HG03439 (cell line): ENCODE measurements around the gene STEAP1B.
A peak's percentile ranks its signal among the peaks of the same experiment; 100 is the strongest.
"Not testable (repeated sequence)": the region's sequence is repeated elsewhere in the genome, so short reads cannot be mapped to it uniquely, and the experiment has no call there.

Experiments used
- ATAC-seq: cut with Tn5 transposase; IDR thresholded peaks from one replicate; pipeline ENCODE4 v1.9.1; 2021; ENCODE audit warnings: mild to moderate bottlenecking, moderate library complexity; ENCODE audit not compliant: unreplicated experiment

The STEAP1B gene

GRCh38 chr7:22499888-22500689 is at the start of gene STEAP1B:
Gene STEAP1B, minus strand, starts transcription at chr7:22500188. Its CDS starts 5,333 bp downstream, at chr7:22494855.
- peak; percentile 94 for ATAC-seq

- ATAC-seq = no peak
These were observed 49.1 kb upstream of the STEAP1B start for GRCh38 chr7:22549051-22549450.

- ATAC-seq = no peak
These were observed 48.3 kb upstream of the STEAP1B start for GRCh38 chr7:22548313-22548712.

- no peak for ATAC-seq
These were observed 46.8 kb upstream of the STEAP1B start for GRCh38 chr7:22546769-22547168.

- no peak for ATAC-seq
These were observed 45.5 kb upstream of the STEAP1B start for GRCh38 chr7:22545529-22545928.

GRCh38 chr7:22544245-22544644 is 44.3 kb upstream of the STEAP1B start:
- no peak for ATAC-seq

DNA sequence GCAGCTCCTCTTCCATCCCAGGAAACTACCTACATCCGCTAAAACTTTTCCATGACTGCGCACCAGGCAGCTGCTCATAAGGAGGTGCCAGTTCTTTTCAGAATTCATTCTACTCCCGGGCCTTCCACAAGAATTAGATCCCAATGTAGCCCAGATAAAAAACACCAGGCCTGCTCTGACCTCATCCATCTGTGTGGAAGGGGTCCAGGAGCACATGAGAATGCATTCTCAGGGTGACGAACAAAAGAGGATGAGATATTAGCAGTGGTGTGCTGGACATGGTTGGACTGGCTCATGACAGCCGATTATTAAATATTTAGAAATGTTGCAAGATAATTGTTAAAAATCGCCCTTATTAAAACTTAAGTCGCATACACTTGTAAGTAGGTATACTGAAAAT is 43.2 kb upstream of the STEAP1B start:
- ATAC-seq = no peak

- no peak for ATAC-seq
These were observed 42.7 kb upstream of the STEAP1B start for GRCh38 chr7:22542669-22543068.

DNA sequence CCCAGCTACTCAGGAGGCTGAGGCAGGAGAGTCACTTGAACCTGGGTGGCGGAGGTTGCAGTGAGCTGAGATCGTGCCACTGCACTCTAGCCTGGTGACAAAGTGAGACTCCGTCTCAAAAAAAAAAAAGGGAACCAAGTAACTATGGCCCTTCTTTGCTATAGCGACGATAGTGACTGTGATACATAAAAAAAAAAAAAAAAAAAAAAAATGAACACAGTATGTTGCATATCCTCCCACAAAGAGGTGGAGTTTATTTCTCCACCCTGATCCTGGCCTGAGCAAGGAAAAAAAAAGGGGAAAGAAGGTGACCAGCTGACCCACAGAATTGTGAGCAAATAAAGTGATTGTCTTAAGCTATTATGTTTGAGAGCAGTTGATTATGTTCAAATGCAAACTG is 42.3 kb upstream of the STEAP1B start:
- ATAC-seq = no peak

GRCh38 chr7:22541789-22542188 is 41.8 kb upstream of the STEAP1B start:
- no peak for ATAC-seq

DNA sequence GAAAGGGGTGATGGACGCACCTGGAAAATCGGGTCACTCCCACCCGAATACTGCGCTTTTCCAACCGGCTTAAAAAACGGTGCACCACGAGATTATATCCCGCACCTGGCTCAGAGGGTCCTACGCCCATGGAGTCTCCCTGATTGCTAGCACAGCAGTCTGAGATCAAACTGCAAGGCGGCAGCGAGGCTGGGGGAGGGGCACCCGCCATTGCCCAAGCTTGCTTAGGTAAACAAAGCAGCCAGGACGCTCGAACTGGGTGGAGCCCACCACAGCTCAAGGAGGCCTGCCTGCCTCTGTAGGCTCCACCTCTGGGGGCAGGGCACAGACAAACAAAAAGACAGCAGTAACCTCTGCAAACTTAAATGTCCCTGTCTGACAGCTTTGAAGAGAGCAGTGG is 28.5 kb upstream of the STEAP1B start:
- not testable (repeated sequence) for ATAC-seq

- ATAC-seq = not testable (repeated sequence)
These were observed 24.5 kb upstream of the STEAP1B start for GRCh38 chr7:22524353-22524947.

- not testable (repeated sequence) for ATAC-seq
These were observed 23.7 kb upstream of the STEAP1B start for GRCh38 chr7:22523478-22524352.

- ATAC-seq = not testable (repeated sequence)
These were observed 19.6 kb upstream of the STEAP1B start for GRCh38 chr7:22519560-22519959.

GRCh38 chr7:22516950-22517349 is 17.0 kb upstream of the STEAP1B start:
- ATAC-seq = not testable (repeated sequence)

GRCh38 chr7:22514963-22515362 is 15.0 kb upstream of the STEAP1B start:
- ATAC-seq = not testable (repeated sequence)

DNA sequence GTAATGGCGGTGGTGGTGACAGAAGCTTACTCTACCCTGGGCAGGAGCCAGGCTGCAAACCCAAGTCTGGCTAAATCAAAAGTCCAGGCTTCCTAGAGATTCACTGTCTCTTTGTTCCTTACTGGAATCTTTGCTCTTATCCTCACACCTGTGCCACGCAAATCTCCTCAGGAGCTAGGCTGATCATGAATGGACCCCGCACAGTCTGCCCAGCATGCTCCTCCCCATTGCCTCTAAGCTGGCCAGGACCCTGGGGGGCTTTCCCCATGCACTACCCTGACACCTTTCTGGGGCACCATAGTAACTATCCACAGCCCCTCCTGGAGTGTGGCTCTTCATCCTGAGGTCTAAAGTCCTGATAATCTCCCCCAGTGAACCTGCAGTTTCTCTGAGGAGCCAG is 7.3 kb upstream of the STEAP1B start:
- ATAC-seq = not testable (repeated sequence)

GRCh38 chr7:22506316-22507020 is 6.5 kb upstream of the STEAP1B start:
- ATAC-seq = not testable (repeated sequence)

DNA sequence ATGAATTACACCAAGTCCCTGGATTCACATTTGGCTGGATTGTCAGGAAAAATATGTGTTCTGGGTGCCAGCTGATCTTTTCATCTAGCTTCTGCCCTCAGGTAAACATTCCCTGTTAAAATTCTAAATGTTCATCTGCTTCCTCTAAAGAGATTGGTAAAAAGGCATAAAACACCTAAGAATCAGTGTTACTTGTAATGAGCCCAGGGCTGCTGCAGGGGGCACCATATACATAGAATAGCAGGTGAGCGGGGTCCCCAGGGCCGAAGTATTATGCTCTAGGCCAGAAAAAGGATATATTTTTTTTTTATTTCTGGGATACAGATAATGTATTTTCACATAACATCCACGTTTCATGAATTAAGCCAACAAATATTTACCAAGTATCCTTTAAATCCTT is 4.5 kb upstream of the STEAP1B start:
- ATAC-seq = not testable (repeated sequence)

DNA sequence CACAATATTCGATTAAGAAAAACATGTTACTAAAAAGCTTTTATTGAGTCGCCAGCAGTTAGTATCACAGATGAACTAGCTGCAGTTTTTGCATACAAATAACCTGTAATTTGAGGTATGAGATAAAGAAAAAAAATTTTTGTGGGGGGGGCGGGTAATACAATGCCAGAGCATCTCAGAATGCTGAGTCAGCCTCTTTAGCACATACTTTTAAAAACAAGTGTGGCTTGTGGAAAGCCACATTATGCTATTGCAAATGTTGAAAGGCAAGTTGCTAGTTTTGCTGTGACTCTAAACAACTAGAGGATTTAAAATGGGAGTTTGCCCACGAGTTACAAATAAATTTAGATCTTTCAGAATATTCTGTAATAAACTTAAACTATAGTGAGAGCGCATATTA is 2.1 kb upstream of the STEAP1B start:
- ATAC-seq = not testable (repeated sequence)

DNA sequence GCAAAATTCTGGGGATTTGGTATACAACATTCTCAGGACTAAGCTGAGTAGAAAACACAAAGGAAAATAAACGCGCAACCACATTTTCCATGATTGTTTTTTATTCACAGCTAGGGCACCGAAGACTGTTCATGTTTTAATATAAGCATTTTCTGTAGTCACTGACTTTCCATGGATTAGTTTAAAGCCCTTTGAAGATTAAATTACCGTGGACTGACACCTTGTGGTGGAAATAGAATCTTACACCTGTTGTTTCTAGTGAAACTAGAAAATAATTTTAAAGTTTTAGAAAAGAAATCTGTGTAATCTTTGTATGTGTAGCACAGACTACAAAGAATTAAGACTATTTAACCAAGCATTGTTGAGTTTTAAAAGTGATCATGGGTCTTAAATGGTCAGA is 1.3 kb upstream of the STEAP1B start:
- not testable (repeated sequence) for ATAC-seq
